ENCODE data around the gene GATA2.

DNA sequence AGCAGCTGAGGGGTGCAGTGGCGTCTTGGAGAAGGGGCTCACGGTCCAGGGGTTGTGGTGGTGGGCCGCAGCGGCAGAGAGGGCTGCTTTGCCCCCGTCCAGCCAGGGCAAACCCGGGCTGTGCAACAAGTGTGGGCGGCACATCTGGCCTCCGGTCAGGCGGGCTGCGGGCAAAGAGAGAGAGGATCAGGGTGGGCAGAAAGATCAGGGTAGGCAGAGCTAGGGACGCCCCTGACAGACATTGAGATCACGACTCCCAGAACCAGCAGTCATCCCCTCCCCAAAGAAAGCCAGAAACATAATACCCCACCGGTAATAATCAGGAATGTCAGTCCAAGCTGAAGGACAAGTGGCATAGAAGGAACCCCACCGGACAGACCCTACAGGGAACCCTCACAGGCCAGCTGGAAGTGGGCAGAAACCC lies 6.8 kb downstream of the GATA2 start:
- TF ChIP-seq RFX5 (IDR thresholded peaks at IDR 0.05; ENCODE audit: borderline replicate concordance, low read depth, low read length) (no peak), TEAD4 (IDR thresholded peaks at IDR 0.05; ENCODE audit: low read depth, low read length) (no peak), EZH2 (IDR thresholded peaks at IDR 0.05; ENCODE audit: low read depth, low read length, severe bottlenecking) (peak; percentile 91), POLR2AphosphoS5 (IDR thresholded peaks at IDR 0.05; ENCODE audit: low read depth, low read length) (no peak)
